Measurements from ENCODE around the gene TBC1D25.

DNA sequence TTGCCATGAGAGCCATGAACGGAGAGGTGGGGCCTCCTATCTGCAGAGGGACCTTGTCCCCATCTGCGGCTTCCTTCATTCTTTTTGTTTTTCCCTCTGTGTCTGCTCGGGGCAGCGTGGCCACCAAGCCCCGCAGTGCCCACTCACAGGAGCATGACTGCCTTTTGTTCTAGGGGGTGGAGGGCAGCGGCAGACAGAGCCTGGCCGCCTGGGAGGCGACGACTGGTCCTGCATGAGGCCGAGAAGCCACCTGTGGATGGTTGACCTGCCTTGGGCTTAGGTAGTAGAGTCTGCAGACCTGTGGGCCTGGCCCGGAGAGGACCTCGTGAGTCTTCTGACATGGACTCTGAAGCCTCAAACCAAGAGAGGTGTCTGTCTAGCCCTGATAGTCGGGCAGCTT, 36.1 kb downstream of the TBC1D25 start:
- no peak for TF ChIP-seq POLR2A (IDR thresholded peaks at IDR 0.05)
- TF ChIP-seq, protein P1, sequence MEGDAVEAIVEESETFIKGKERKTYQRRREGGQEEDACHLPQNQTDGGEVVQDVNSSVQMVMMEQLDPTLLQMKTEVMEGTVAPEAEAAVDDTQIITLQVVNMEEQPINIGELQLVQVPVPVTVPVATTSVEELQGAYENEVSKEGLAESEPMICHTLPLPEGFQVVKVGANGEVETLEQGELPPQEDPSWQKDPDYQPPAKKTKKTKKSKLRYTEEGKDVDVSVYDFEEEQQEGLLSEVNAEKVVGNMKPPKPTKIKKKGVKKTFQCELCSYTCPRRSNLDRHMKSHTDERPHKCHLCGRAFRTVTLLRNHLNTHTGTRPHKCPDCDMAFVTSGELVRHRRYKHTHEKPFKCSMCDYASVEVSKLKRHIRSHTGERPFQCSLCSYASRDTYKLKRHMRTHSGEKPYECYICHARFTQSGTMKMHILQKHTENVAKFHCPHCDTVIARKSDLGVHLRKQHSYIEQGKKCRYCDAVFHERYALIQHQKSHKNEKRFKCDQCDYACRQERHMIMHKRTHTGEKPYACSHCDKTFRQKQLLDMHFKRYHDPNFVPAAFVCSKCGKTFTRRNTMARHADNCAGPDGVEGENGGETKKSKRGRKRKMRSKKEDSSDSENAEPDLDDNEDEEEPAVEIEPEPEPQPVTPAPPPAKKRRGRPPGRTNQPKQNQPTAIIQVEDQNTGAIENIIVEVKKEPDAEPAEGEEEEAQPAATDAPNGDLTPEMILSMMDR (IDR thresholded peaks at IDR 0.05), result no peak
